ENCODE measurements around the gene TNS2. TPM values are rescaled to one million over a fixed set of nuclear protein-coding genes. Genes with fewer than 3 reads are reported as not detected.

The TNS2 gene
- total and polyA plus RNA-seq, 2 donors (not counting 1 experiment from before 2014, with no cell fraction given), result 0.60 to 1.3 TPM

- DNase-seq (no peak), ATAC-seq (ENCODE audit: low read depth) (no peak)
- Mint-ChIP-seq H3K4me1 (peaks cover 57% of the 10 kb centered on the region), H3K27ac (no peak overlapping the region), H3K4me3 (no peak overlapping the region), H3K9me3 (ENCODE audit: insufficient read depth) (no peaks in the 10 kb centered on the region), H3K27me3 (no peaks in the 10 kb centered on the region)
- WGBS (ENCODE audit: insufficient coverage), result no CpG with 5 or more reads among the region's 3 CpGs
- peaks cover 92% of the 10 kb centered on the region for H3K79me2 ChIP-seq (ENCODE audit: control insufficient read depth, insufficient read depth, low read length)
- no peak for TF ChIP-seq CTCF (IDR thresholded peaks at IDR 0.05)
- TF ChIP-seq EZH2 (IDR thresholded peaks at IDR 0.05; ENCODE audit: borderline replicate concordance, insufficient read depth, low read depth, low read length, poor library complexity, severe bottlenecking), result no peak
- no peaks in the 10 kb centered on the region for H3K27me3 ChIP-seq (replicated peaks in 1 of 4; ENCODE audit: control extremely low read depth in 1 of 4, control insufficient read depth in 3 of 4, insufficient read depth in 4 of 4, low read length in 3 of 4)
- no peak overlapping the region for H3K27ac ChIP-seq (ENCODE audit: low read length in 2 of 2)
- no peak overlapping the region for H3K4me2 ChIP-seq (replicated peaks; ENCODE audit: low read depth, low read length, poor library complexity, severe bottlenecking)
- POLR2A ChIA-PET, result interaction anchor here (0.6 kb wide), 1 partner anchor 312 kb away, joined by 3 read pairs; no protein-coding TSS in a partner anchor
- H4K20me1 ChIP-seq (ENCODE audit: control insufficient read depth, insufficient read depth, low read length, poor library complexity, severe bottlenecking), result peaks cover 95% of the 10 kb centered on the region
- H3K4me3 ChIP-seq (ENCODE audit: control extremely low read depth in 1 of 5, extremely low read depth in 1 of 5, insufficient read depth in 1 of 5, low read depth in 2 of 5, low read length in 4 of 5), result no peak overlapping the region
- CTCF ChIA-PET, result no interaction called here
- peaks cover 2 to 39% of the 10 kb centered on the region in 2 experiments for H3K36me3 ChIP-seq (replicated peaks in 1 of 2; ENCODE audit: control extremely low read depth in 1 of 2, control insufficient read depth in 1 of 2, extremely low read depth in 1 of 2, insufficient read depth in 2 of 2, low read length in 1 of 2)
- no peaks in the 10 kb centered on the region for H3K9me3 ChIP-seq (ENCODE audit: control extremely low read depth in 1 of 3, control insufficient read depth in 2 of 3, insufficient read depth in 1 of 3, low read length in 2 of 3)
- intact Hi-C loops (cut with micrococcal nuclease), result no loop called here
- H3K9ac ChIP-seq (ENCODE audit: low read length), result no peak overlapping the region
- peaks cover 31 to 38% of the 10 kb centered on the region in 2 donors for H3K4me1 ChIP-seq (ENCODE audit: control insufficient read depth in 2 of 2, insufficient read depth in 2 of 2, low read length in 2 of 2)
- no peak overlapping the region for H2AFZ ChIP-seq (ENCODE audit: insufficient read depth, low read depth, low read length, poor library complexity, severe bottlenecking)
These were observed 38.0 kb upstream of the TNS2 start for GRCh38 chr12:53011889-53012288.

GRCh38 chr12:53012928-53013327 lies 36.9 kb upstream of the TNS2 start:
- ChIA-PET CTCF (interaction anchor here (1.0 kb wide), 1 partner anchor 68 kb away, joined by 3 read pairs; no protein-coding TSS in a partner anchor), POLR2A (no interaction called here)
- Histone ChIP-seq H3K27ac (ENCODE audit: low read length in 2 of 2) (no peak overlapping the region), H3K36me3 (replicated peaks in 1 of 2; ENCODE audit: control extremely low read depth in 1 of 2, control insufficient read depth in 1 of 2, extremely low read depth in 1 of 2, insufficient read depth in 2 of 2, low read length in 1 of 2) (peaks cover 5 to 48% of the 10 kb centered on the region in 2 experiments), H3K9me3 (ENCODE audit: control extremely low read depth in 1 of 3, control insufficient read depth in 2 of 3, insufficient read depth in 1 of 3, low read length in 2 of 3) (no peaks in the 10 kb centered on the region), H4K20me1 (ENCODE audit: control insufficient read depth, insufficient read depth, low read length, poor library complexity, severe bottlenecking) (peaks cover 95% of the 10 kb centered on the region), H2AFZ (ENCODE audit: insufficient read depth, low read depth, low read length, poor library complexity, severe bottlenecking) (no peak overlapping the region), H3K4me1 (ENCODE audit: control insufficient read depth in 2 of 2, insufficient read depth in 2 of 2, low read length in 2 of 2) (peaks cover 21 to 28% of the 10 kb centered on the region in 2 donors), H3K9ac (ENCODE audit: low read length) (no peak overlapping the region), H3K79me2 (ENCODE audit: control insufficient read depth, insufficient read depth, low read length) (peaks cover 92% of the 10 kb centered on the region), H3K4me3 (ENCODE audit: control extremely low read depth in 1 of 5, extremely low read depth in 1 of 5, insufficient read depth in 1 of 5, low read depth in 2 of 5, low read length in 4 of 5) (no peak overlapping the region), H3K27me3 (replicated peaks in 1 of 4; ENCODE audit: control extremely low read depth in 1 of 4, control insufficient read depth in 3 of 4, insufficient read depth in 4 of 4, low read length in 3 of 4) (no peaks in the 10 kb centered on the region), H3K4me2 (replicated peaks; ENCODE audit: low read depth, low read length, poor library complexity, severe bottlenecking) (no peak overlapping the region)
- DNase-seq, result no peak
- Mint-ChIP-seq H3K27me3 (no peaks in the 10 kb centered on the region), H3K4me3 (no peak overlapping the region), H3K9me3 (ENCODE audit: insufficient read depth) (no peaks in the 10 kb centered on the region), H3K4me1 (peaks cover 49% of the 10 kb centered on the region), H3K27ac (no peak overlapping the region)
- intact Hi-C loops (cut with micrococcal nuclease), result no loop called here
- TF ChIP-seq EZH2 (IDR thresholded peaks at IDR 0.05; ENCODE audit: borderline replicate concordance, insufficient read depth, low read depth, low read length, poor library complexity, severe bottlenecking) (no peak), CTCF (IDR thresholded peaks at IDR 0.05) (no peak)
- no peak for ATAC-seq (ENCODE audit: low read depth)
- 92% methylated on average over 2 of the region's 3 CpGs for WGBS (ENCODE audit: insufficient coverage)
